Sigmoid colon (tissue), 4 donors: ENCODE data around the gene SF3A1.

Experiments used
- EP300 ChIP-seq, 4 donors: sonication (generic); formaldehyde crosslinking; IDR thresholded peaks; one replicate each; pipeline ENCODE4 v1.6.1; 2017; ENCODE audit warnings: antibody characterized with exemption in 4 of 4
- POLR2A ChIP-seq, 2 donors: fragments of 450-650 bp; IDR thresholded peaks; one replicate each; pipeline ENCODE4 v1.6.1; 2016; ENCODE audit warnings: antibody characterized with exemption in 2 of 2, mild to moderate bottlenecking in 2 of 2, moderate library complexity in 2 of 2
- TF ChIP-seq, protein P1 (sequence below), 4 experiments: fragments of 450-650 bp in 3 of 4; fragments of 200-600 bp in 1 of 4; IDR thresholded peaks; one replicate each; pipeline ENCODE4 v1.5.1; 2016 to 2019; ENCODE audit warnings: antibody characterized with exemption in 4 of 4, mild to moderate bottlenecking in 3 of 4, moderate library complexity in 2 of 4

DNA sequence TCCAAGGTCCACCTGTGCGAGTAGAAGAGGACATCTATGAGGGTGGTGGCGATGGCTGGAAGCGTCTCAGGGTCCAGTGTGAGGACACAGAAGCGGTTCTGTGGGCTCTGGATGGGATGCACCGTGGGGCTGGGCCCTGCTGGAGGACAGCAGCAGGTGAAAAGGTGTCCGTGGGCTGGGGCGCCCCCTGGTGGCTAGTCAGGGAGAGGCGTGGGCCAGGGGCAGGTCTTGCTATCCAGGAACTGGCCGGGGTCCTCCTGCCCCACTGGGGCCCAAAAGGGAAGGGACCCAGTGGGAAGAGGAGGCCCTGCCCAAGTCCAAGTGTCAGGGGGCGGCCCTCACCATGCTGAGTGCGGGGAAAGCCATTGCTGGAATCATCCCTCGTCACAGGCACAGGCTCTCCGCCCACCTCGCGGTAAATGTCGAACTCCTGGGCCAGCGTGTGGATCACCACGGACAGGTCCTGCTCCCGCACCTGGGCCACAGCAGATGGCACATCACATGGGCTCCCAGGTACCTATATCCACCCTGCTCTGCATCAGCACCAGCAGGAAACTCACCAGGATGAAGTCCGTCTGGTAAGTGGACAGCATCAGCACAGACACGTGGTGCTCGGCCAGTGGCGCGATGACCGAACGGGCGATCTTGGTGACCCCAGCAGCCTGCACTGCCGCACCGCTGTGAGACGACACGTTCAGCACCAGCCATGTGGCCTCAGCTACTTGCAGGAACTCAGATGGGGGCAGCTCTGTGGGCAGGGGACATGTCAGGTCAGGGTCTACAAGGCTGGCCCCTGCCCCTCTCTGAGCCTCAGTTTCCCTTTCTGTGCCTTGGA, 69.7 kb downstream of the SF3A1 start:
- TF ChIP-seq POLR2A (IDR thresholded peaks at IDR 0.05) (no peak), EP300 (IDR thresholded peaks at IDR 0.05) (no peak)
- TF ChIP-seq, protein P1, sequence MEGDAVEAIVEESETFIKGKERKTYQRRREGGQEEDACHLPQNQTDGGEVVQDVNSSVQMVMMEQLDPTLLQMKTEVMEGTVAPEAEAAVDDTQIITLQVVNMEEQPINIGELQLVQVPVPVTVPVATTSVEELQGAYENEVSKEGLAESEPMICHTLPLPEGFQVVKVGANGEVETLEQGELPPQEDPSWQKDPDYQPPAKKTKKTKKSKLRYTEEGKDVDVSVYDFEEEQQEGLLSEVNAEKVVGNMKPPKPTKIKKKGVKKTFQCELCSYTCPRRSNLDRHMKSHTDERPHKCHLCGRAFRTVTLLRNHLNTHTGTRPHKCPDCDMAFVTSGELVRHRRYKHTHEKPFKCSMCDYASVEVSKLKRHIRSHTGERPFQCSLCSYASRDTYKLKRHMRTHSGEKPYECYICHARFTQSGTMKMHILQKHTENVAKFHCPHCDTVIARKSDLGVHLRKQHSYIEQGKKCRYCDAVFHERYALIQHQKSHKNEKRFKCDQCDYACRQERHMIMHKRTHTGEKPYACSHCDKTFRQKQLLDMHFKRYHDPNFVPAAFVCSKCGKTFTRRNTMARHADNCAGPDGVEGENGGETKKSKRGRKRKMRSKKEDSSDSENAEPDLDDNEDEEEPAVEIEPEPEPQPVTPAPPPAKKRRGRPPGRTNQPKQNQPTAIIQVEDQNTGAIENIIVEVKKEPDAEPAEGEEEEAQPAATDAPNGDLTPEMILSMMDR (IDR thresholded peaks at IDR 0.05) = peak; percentile 69 to 84 (median 82)
